ENCODE results near the gene CRIM1.

The CRIM1 gene

DNA sequence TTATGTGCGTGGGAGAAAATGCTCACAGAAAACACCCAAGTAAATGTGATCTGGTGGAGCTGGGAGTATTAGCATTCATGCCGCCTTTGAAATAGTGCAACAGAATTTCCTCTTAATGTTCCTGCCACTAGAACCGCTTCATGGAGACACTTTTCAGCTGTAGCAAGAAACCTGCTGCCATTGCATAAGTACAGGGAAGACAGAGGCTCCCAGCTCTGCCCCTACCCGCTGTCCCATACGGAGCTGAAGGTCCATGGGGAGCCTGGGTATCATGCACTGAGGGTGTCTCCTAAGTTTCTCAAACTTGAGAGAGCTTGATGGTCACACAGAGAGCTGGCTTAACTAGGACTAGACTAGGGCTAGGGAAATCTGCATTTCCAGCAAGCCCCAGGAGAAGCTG, 49.6 kb downstream of the CRIM1 start:
- H2BK12ac ChIP-seq (ENCODE audit: low read length in 2 of 2), result no peak overlapping the region
- no peak overlapping the region for H2BK15ac ChIP-seq (ENCODE audit: low read depth, poor library complexity, severe bottlenecking)
- peaks cover 3 to 4% of the 10 kb centered on the region in 2 experiments for H3K36me3 ChIP-seq (ENCODE audit: control insufficient read depth in 1 of 2, insufficient read depth in 2 of 2, low read depth in 1 of 2, low read length in 2 of 2)
- H2BK5ac ChIP-seq (ENCODE audit: low read depth, low read length, poor library complexity, severe bottlenecking), result no peak overlapping the region
- H3K9ac ChIP-seq (ENCODE audit: low read length), result no peak overlapping the region
- peak overlapping the region in 1 of 2 experiments; percentile 38 for H3K4ac ChIP-seq (ENCODE audit: low read depth in 1 of 2, low read length in 2 of 2)
- H3K4me2 ChIP-seq (ENCODE audit: low read length, poor library complexity, severe bottlenecking), result no peak overlapping the region
- 95% methylated on average over 5 of the region's 5 CpGs for WGBS
- no peak overlapping the region for H4K91ac ChIP-seq (ENCODE audit: low read length)
- H3K14ac ChIP-seq (ENCODE audit: low read length in 2 of 2), result no peak overlapping the region
- no peak overlapping the region for H3K27ac ChIP-seq (ENCODE audit: low read length, poor library complexity, severe bottlenecking)
- peak; percentile 34 for DNase-seq
- H3K9me3 ChIP-seq (ENCODE audit: control insufficient read depth, low read length), result no peaks in the 10 kb centered on the region
- peak overlapping the region; percentile 75 for H2AK5ac ChIP-seq (ENCODE audit: low read length, severe bottlenecking)
- peaks cover 9% of the 10 kb centered on the region for H3K4me1 ChIP-seq (ENCODE audit: control insufficient read depth, insufficient read depth, low read depth, low read length)
- no peak overlapping the region for H3K23ac ChIP-seq (ENCODE audit: low read length in 2 of 2)
- H2AFZ ChIP-seq (ENCODE audit: low read depth, low read length), result no peak overlapping the region
- H3K18ac ChIP-seq (ENCODE audit: low read depth in 1 of 2, low read length in 2 of 2), result no peak overlapping the region
- H2BK120ac ChIP-seq (ENCODE audit: low read depth, low read length), result no peak overlapping the region
- no peak overlapping the region for H4K8ac ChIP-seq (ENCODE audit: low read length)
- no peaks in the 10 kb centered on the region for H3K27me3 ChIP-seq (ENCODE audit: control insufficient read depth in 1 of 2, insufficient read depth in 1 of 2, low read length in 2 of 2)
- peaks cover 12% of the 10 kb centered on the region for H3K79me1 ChIP-seq (replicated peaks; ENCODE audit: low read length, poor library complexity, severe bottlenecking)
- no peak overlapping the region for H3K4me3 ChIP-seq (ENCODE audit: insufficient read depth in 1 of 2, low read depth in 1 of 2, low read length in 2 of 2)

DNA sequence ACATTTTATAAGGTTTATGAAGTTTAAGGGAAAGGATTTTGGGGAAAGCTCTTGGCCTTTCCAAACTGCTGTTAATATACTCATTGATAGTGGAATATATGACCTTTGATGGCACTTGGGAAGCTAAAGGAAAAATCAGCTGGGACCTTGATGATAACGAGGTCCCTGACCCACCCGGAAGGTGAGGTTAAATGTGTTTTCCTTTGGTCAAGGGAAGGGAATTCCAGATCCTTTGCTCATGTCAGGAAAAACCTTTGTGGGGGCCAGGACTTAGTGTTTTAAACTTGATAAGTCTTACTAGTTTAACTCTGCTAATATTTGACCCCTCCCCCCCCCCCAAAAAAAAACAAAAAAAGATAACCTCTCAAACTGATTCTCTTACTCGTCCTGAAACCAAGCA, 50.7 kb downstream of the CRIM1 start:
- Histone ChIP-seq H3K79me1 (replicated peaks; ENCODE audit: low read length, poor library complexity, severe bottlenecking) (peaks cover 9% of the 10 kb centered on the region), H4K91ac (ENCODE audit: low read length) (no peak overlapping the region), H3K27me3 (ENCODE audit: control insufficient read depth in 1 of 2, insufficient read depth in 1 of 2, low read length in 2 of 2) (no peaks in the 10 kb centered on the region), H3K4me1 (ENCODE audit: control insufficient read depth, insufficient read depth, low read depth, low read length) (peaks cover 11% of the 10 kb centered on the region), H3K36me3 (ENCODE audit: control insufficient read depth in 1 of 2, insufficient read depth in 2 of 2, low read depth in 1 of 2, low read length in 2 of 2) (peaks cover 0 to 3% of the 10 kb centered on the region in 2 experiments), H2BK12ac (ENCODE audit: low read length in 2 of 2) (peak overlapping the region in 1 of 2 experiments; percentile 77), H3K18ac (ENCODE audit: low read depth in 1 of 2, low read length in 2 of 2) (peak overlapping the region in 1 of 2 experiments; percentile 70), H2BK15ac (ENCODE audit: low read depth, poor library complexity, severe bottlenecking) (no peak overlapping the region), H3K4me3 (ENCODE audit: insufficient read depth in 1 of 2, low read depth in 1 of 2, low read length in 2 of 2) (no peak overlapping the region), H3K23ac (ENCODE audit: low read length in 2 of 2) (no peak overlapping the region), H3K14ac (ENCODE audit: low read length in 2 of 2) (no peak overlapping the region), H2BK120ac (ENCODE audit: low read depth, low read length) (no peak overlapping the region), H3K4me2 (ENCODE audit: low read length, poor library complexity, severe bottlenecking) (no peak overlapping the region), H3K9ac (ENCODE audit: low read length) (no peak overlapping the region), H2BK5ac (ENCODE audit: low read depth, low read length, poor library complexity, severe bottlenecking) (no peak overlapping the region), H3K9me3 (ENCODE audit: control insufficient read depth, low read length) (no peaks in the 10 kb centered on the region), H2AFZ (ENCODE audit: low read depth, low read length) (no peak overlapping the region), H2AK5ac (ENCODE audit: low read length, severe bottlenecking) (no peak overlapping the region), H3K27ac (ENCODE audit: low read length, poor library complexity, severe bottlenecking) (no peak overlapping the region), H3K4ac (ENCODE audit: low read depth in 1 of 2, low read length in 2 of 2) (no peak overlapping the region), H4K8ac (ENCODE audit: low read length) (no peak overlapping the region)
- DNase-seq, result peak; percentile 17
- 24% methylated on average over 3 of the region's 3 CpGs for WGBS

DNA sequence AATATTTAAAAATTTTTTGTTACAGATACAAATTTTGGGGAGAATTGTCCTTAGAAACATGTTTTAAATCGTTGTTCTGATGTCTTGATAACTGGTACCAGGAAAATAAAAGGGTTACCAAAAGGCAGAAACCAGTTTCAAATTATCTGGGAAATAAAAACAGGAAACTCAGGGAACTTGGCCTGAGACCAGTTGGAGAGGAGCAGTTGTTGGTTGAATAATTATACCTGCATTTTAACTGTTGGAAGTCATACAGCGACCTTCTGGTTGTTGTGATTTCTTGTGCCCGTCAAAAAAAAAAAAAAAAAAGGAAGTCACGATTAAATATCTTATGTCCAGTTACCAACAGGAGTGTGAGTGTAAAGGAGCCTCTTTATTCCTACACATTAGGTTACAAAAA, 51.8 kb downstream of the CRIM1 start:
- Histone ChIP-seq H3K4me2 (ENCODE audit: low read length, poor library complexity, severe bottlenecking) (no peak overlapping the region), H3K4me1 (ENCODE audit: control insufficient read depth, insufficient read depth, low read depth, low read length) (peaks cover 9% of the 10 kb centered on the region), H4K8ac (ENCODE audit: low read length) (no peak overlapping the region), H2BK120ac (ENCODE audit: low read depth, low read length) (no peak overlapping the region), H2AFZ (ENCODE audit: low read depth, low read length) (no peak overlapping the region), H3K18ac (ENCODE audit: low read depth in 1 of 2, low read length in 2 of 2) (no peak overlapping the region), H3K9ac (ENCODE audit: low read length) (no peak overlapping the region), H2BK15ac (ENCODE audit: low read depth, poor library complexity, severe bottlenecking) (no peak overlapping the region), H3K36me3 (ENCODE audit: control insufficient read depth in 1 of 2, insufficient read depth in 2 of 2, low read depth in 1 of 2, low read length in 2 of 2) (no peaks in the 10 kb centered on the region), H3K9me3 (ENCODE audit: control insufficient read depth, low read length) (no peaks in the 10 kb centered on the region), H2AK5ac (ENCODE audit: low read length, severe bottlenecking) (no peak overlapping the region), H3K27me3 (ENCODE audit: control insufficient read depth in 1 of 2, insufficient read depth in 1 of 2, low read length in 2 of 2) (no peaks in the 10 kb centered on the region), H3K4me3 (ENCODE audit: insufficient read depth in 1 of 2, low read depth in 1 of 2, low read length in 2 of 2) (no peak overlapping the region), H2BK5ac (ENCODE audit: low read depth, low read length, poor library complexity, severe bottlenecking) (no peak overlapping the region), H3K27ac (ENCODE audit: low read length, poor library complexity, severe bottlenecking) (no peak overlapping the region), H2BK12ac (ENCODE audit: low read length in 2 of 2) (no peak overlapping the region), H4K91ac (ENCODE audit: low read length) (no peak overlapping the region), H3K79me1 (replicated peaks; ENCODE audit: low read length, poor library complexity, severe bottlenecking) (peaks cover 5% of the 10 kb centered on the region), H3K4ac (ENCODE audit: low read depth in 1 of 2, low read length in 2 of 2) (no peak overlapping the region), H3K23ac (ENCODE audit: low read length in 2 of 2) (no peak overlapping the region), H3K14ac (ENCODE audit: low read length in 2 of 2) (no peak overlapping the region)
- WGBS, result 91% methylated on average over 2 of the region's 4 CpGs
- no peak for DNase-seq

DNA sequence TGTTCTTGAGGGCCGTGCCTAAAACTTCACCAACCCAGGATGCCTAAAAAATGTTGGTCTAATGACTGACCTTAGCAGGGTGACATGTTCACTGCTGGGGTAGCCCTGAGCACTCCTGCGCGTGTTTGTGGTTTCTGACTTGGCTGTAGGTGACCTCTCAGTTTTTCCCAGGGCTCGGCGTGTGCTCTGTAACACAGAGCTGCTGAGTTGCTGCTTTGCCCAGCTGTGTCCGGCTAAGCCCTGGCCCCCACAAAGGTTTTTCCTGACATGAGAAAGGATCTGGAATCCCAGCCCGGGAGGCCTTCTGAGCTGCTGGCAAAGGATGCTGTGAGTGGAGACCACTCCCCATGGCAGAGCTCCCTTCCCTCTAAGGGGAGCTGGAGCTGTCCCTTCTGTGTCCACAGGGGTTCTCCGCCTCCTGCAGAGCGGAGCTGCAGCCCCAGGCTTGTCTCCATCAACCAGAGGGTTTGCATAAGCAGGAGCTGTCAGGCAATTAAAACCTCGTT, 52.7 kb downstream of the CRIM1 start:
- Histone ChIP-seq H2BK120ac (ENCODE audit: low read depth, low read length) (no peak overlapping the region), H2BK15ac (ENCODE audit: low read depth, poor library complexity, severe bottlenecking) (peak overlapping the region; percentile 69), H3K9me3 (ENCODE audit: control insufficient read depth, low read length) (no peaks in the 10 kb centered on the region), H3K14ac (ENCODE audit: low read length in 2 of 2) (no peak overlapping the region), H3K4me2 (ENCODE audit: low read length, poor library complexity, severe bottlenecking) (no peak overlapping the region), H3K4ac (ENCODE audit: low read depth in 1 of 2, low read length in 2 of 2) (peak overlapping the region in 1 of 2 experiments; percentile 94), H4K8ac (ENCODE audit: low read length) (peak overlapping the region; percentile 90), H3K4me3 (ENCODE audit: insufficient read depth in 1 of 2, low read depth in 1 of 2, low read length in 2 of 2) (no peak overlapping the region), H2BK12ac (ENCODE audit: low read length in 2 of 2) (peak overlapping the region; percentile 37 to 39), H3K79me1 (replicated peaks; ENCODE audit: low read length, poor library complexity, severe bottlenecking) (peaks cover 4% of the 10 kb centered on the region), H3K4me1 (ENCODE audit: control insufficient read depth, insufficient read depth, low read depth, low read length) (peaks cover 9% of the 10 kb centered on the region), H3K27me3 (ENCODE audit: control insufficient read depth in 1 of 2, insufficient read depth in 1 of 2, low read length in 2 of 2) (no peaks in the 10 kb centered on the region), H3K9ac (ENCODE audit: low read length) (no peak overlapping the region), H3K36me3 (ENCODE audit: control insufficient read depth in 1 of 2, insufficient read depth in 2 of 2, low read depth in 1 of 2, low read length in 2 of 2) (no peaks in the 10 kb centered on the region), H2AK5ac (ENCODE audit: low read length, severe bottlenecking) (no peak overlapping the region), H2BK5ac (ENCODE audit: low read depth, low read length, poor library complexity, severe bottlenecking) (no peak overlapping the region), H2AFZ (ENCODE audit: low read depth, low read length) (no peak overlapping the region), H4K91ac (ENCODE audit: low read length) (peak overlapping the region; percentile 83), H3K18ac (ENCODE audit: low read depth in 1 of 2, low read length in 2 of 2) (peak overlapping the region; percentile 40 to 79), H3K27ac (ENCODE audit: low read length, poor library complexity, severe bottlenecking) (peak overlapping the region; percentile 54), H3K23ac (ENCODE audit: low read length in 2 of 2) (no peak overlapping the region)
- DNase-seq, result peak; percentile 87
- 32% methylated on average over 10 of the region's 10 CpGs for WGBS

Data from mesenchymal stem cell (in vitro differentiated cells and primary cell).